Endothelial cell of umbilical vein (primary cell): ENCODE measurements around the gene LDB3. TPM values are rescaled to one million over a fixed set of nuclear protein-coding genes. Genes with fewer than 3 reads are reported as not detected.

Experiments
- BruUV-seq: library from RNA; stranded (reverse); fragments of 400-500 nt; replicated peaks from 2 replicates; lab custom pipeline; 2021; lab: Mats Ljungman, UMichigan
- CTCF ChIA-PET: fragments of 300-600, 350-600 bp; sonication (Branson Sonifier 250); formaldehyde crosslinking; loops from one replicate; lab custom pipeline; 2021; ENCODE audit warnings: antibody characterized with exemption, inconsistent platforms; lab: Charles Lee
- POLR2A ChIA-PET: fragments of 300-600, 350-600 bp; sonication (Branson Sonifier 250); formaldehyde crosslinking; loops from one replicate; lab custom pipeline; 2021; ENCODE audit warnings: antibody characterized with exemption, inconsistent platforms; lab: Charles Lee
- DNase-seq: peaks from one replicate; pipeline ENCODE4 v3.0.0-alpha.2; 2011; ENCODE audit warnings: low read depth, low spot score
- FAIRE-seq: peaks from 2 replicates; lab custom pipeline; 2011; peaks lifted over from hg19 to GRCh38; lab: Jason Lieb, UNC
- H2AFZ ChIP-seq: 2 replicates; pipeline ENCODE4 v1.6.0; 2012; ENCODE audit warnings: low read depth, low read length, control low read depth, inconsistent platforms
- H3K27ac ChIP-seq: 2 replicates; pipeline ENCODE4 v1.5.1; 2011; ENCODE audit warnings: low read depth, mild to moderate bottlenecking, control low read depth, low read length, moderate library complexity; ENCODE audit not compliant: insufficient read depth
- H3K27me3 ChIP-seq, 2 experiments: 2 replicates each; pipeline versions ENCODE4 v1.6.0 to v1.6.1; 2011; ENCODE audit warnings: low read length in 2 of 2, mixed read lengths in 1 of 2; ENCODE audit not compliant: control insufficient read depth in 2 of 2, insufficient read depth in 2 of 2
- H3K36me3 ChIP-seq, 2 experiments: 2 replicates in 1 of 2; 3 replicates in 1 of 2; pipeline ENCODE4 v1.5.1; 2011; ENCODE audit warnings: low read length in 2 of 2, mild to moderate bottlenecking in 1 of 2, moderate library complexity in 1 of 2; ENCODE audit not compliant: control insufficient read depth in 2 of 2, insufficient read depth in 2 of 2; ENCODE audit errors: extremely low read depth in 1 of 2
- H3K4me1 ChIP-seq: 3 replicates; pipeline ENCODE4 v1.5.1; 2011; ENCODE audit warnings: mild to moderate bottlenecking, low read length; ENCODE audit not compliant: control insufficient read depth, insufficient read depth; ENCODE audit errors: extremely low read depth
- H3K4me2 ChIP-seq: 2 replicates; pipeline ENCODE4 v1.6.1; 2011; ENCODE audit warnings: low read length, control low read depth, mixed read lengths; ENCODE audit not compliant: insufficient read depth
- H3K4me3 ChIP-seq, 3 experiments: fragments of 200-600 bp in 1 of 3; sonication (generic), shearing (Covaris generic) in 1 of 3; replicated peaks in 1 of 3; 2 replicates each; pipeline ENCODE4 v1.5.1; 2011 to 2016; ENCODE audit warnings: control low read depth in 3 of 3, low read length in 3 of 3, mild to moderate bottlenecking in 2 of 3, inconsistent platforms in 1 of 3, low read depth in 1 of 3, moderate library complexity in 1 of 3; ENCODE audit not compliant: insufficient read depth in 1 of 3
- H3K79me2 ChIP-seq: 2 replicates; pipeline ENCODE4 v1.6.0; 2012; ENCODE audit warnings: low read length, inconsistent platforms; ENCODE audit not compliant: control insufficient read depth, insufficient read depth
- H3K9ac ChIP-seq: replicated peaks from 2 replicates; pipeline ENCODE3; 2011; ENCODE audit warnings: low read length, control low read depth; ENCODE audit not compliant: insufficient read depth; ENCODE audit errors: extremely low read depth
- H3K9me1 ChIP-seq: replicated peaks from 3 replicates; pipeline ENCODE4 v1.6.0; 2011; ENCODE audit warnings: mild to moderate bottlenecking, low read length; ENCODE audit not compliant: control insufficient read depth, insufficient read depth; ENCODE audit errors: extremely low read depth
- H3K9me3 ChIP-seq: replicated peaks from 2 replicates; pipeline ENCODE4 v1.5.1; 2012; ENCODE audit warnings: low read length, inconsistent platforms; ENCODE audit not compliant: control insufficient read depth, insufficient read depth
- H4K20me1 ChIP-seq: replicated peaks from 2 replicates; pipeline ENCODE3; 2011; ENCODE audit warnings: mild to moderate bottlenecking, low read length; ENCODE audit not compliant: control insufficient read depth, insufficient read depth; ENCODE audit errors: extremely low read depth
- EZH2 ChIP-seq: IDR thresholded peaks from 2 replicates; pipeline ENCODE4 v1.6.1; 2012; ENCODE audit warnings: borderline replicate concordance, low read depth, mild to moderate bottlenecking, moderate library complexity, low read length, inconsistent platforms; ENCODE audit not compliant: severe bottlenecking
- GATA2 ChIP-seq: IDR thresholded peaks from 2 replicates; pipeline ENCODE4 v1.7.0; 2011; ENCODE audit warnings: low read depth, mild to moderate bottlenecking, moderate library complexity, mixed read lengths, low read length; ENCODE audit not compliant: insufficient read length, insufficient read depth
- POLR2A ChIP-seq: IDR thresholded peaks from 2 replicates; pipeline ENCODE4 v1.6.1; 2012; ENCODE audit warnings: low read depth, mild to moderate bottlenecking, control low read depth, low read length
- dilution Hi-C: fragments of 300-500 bp; cut with MboI; formaldehyde crosslinking; loops from one replicate; pipeline ENCODE4 v1.15.0; 2019; ENCODE audit warnings: low sequenced_read_pairs; ENCODE audit not compliant: extremely low pct_ligation_motif_present
- intact Hi-C: fragments of 100-400 bp; cut with micrococcal nuclease; formaldehyde crosslinking; loops from one replicate; pipeline ENCODE4 v1.10.0; 2022
- polyA plus RNA-seq, 4 experiments: library from polyadenylated mRNA; depleted of rRNA in 3 of 4; stranded (reverse) in 3 of 4; unstranded in 1 of 4; fragments of >200 nt; gene quantifications; 2 replicates each; pipeline versions ENCODE4 v1.2.1 to v1.2.3, GENCODE V29; 2011 to 2012; ENCODE audit warnings: missing spikeins in 1 of 4
- total RNA-seq: library from RNA; stranded (reverse); gene quantifications from 2 replicates; pipeline ENCODE4 v1.2.3, GENCODE V29; 2021

The LDB3 gene
- total and polyA plus RNA-seq, 2 donors (not counting 3 experiments of a cell fraction or from before 2014, with no cell fraction given) = not detected

DNA sequence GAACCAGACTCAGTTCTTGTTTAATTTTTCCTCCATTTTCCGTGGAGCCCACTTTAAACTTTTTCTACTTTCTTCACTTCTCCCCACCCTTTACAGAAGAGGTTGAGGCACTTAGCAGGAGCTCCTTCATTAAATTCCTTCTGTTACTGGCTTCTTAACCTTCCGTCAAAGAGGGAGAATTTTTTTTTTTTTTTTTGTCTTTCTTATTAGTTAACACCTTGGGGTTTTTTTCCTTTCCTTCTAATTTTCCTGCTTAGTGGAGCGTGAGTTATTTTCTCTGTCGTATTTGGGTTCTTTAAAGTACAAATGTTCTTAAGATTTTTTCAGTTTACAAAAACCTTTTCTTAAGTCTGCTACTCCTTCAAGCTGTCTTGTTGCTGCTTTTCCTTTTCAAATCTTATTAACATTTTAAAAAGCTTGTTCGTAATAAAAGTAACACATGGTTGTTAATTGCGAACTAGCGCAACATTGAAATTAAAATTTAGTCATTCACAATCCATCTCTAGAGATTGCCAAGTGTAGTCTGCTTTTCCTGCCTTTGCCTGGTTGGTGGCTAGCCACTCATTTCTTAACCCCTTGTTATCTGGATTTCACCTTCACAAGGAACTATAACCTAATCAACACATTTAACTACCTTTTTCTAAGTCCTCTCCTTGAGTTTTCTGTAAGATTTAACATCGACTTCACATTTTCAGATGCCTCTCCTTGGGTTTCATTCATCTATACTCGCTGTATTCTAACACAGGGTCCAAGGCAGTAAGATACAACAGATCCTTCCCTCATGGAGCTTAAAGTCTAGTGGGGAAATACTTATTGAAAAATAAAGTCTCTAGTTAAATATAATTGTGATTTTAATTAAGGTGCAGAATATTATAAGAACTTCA lies 90.1 kb downstream of the LDB3 start:
- Histone ChIP-seq H3K9me3 (no peaks in the 10 kb centered on the region), H4K20me1 (peaks cover 7% of the 10 kb centered on the region), H3K4me2 (no peak overlapping the region), H3K4me1 (peaks cover 3% of the 10 kb centered on the region), H3K36me3 (no peaks in the 10 kb centered on the region), H3K27me3 (peaks cover 70 to 91% of the 10 kb centered on the region in 2 experiments), H3K4me3 (no peak overlapping the region), H3K9me1 (no peaks in the 10 kb centered on the region), H3K9ac (no peak overlapping the region), H2AFZ (no peak overlapping the region), H3K27ac (no peak overlapping the region), H3K79me2 (no peaks in the 10 kb centered on the region)
- TF ChIP-seq GATA2 (no peak), EZH2 (peak; percentile 63)
- CTCF ChIA-PET = interaction anchor here (0.7 to 2.5 kb wide), 6 partner anchors 8 to 230 kb away, joined by 3 to 7 read pairs (median 4); no protein-coding TSS in a partner anchor
- intact Hi-C loops (no loop called here), dilution Hi-C loops (no loop called here)
- DNase-seq (no peak), FAIRE-seq (no peak)
- POLR2A ChIA-PET = no interaction called here
- no TSS peak for BruUV-seq

DNA sequence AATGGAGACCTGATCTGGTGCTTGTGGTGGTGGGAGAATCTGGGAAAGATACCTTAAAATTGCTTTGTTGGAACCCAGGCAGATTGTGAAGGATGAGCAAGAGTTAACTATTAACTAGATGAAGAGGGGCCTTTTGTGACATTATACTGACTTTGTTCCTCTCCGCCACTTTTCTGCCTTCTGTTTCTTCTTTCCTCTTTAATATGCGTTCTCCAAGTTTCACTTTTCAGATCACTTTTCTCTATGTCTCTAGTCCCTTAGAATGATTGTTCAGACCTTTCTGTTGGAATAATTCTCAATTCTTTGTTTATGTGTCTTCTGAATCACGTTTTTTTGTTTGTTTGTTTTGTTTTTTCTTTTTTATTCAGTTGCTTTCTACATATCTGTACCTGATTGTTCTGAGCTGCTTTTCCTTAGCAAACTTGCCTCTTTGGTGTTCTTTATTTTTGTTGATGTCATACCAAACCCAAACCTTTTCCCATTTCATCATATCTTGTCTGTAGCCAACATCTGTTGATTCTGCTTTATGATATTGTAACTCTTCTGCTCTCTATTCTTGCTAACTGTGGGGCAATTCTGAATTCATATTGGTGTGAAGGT lies 90.9 kb downstream of the LDB3 start:
- H3K27ac ChIP-seq = no peak overlapping the region

More for the DNA sequence above, 90.9 kb downstream of the LDB3 start:
- Histone ChIP-seq H3K4me2 (no peak overlapping the region), H2AFZ (no peak overlapping the region), H3K9ac (no peak overlapping the region), H3K9me3 (no peaks in the 10 kb centered on the region), H3K79me2 (no peaks in the 10 kb centered on the region), H4K20me1 (peaks cover 5% of the 10 kb centered on the region), H3K4me3 (no peak overlapping the region), H3K4me1 (peaks cover 3% of the 10 kb centered on the region), H3K36me3 (no peaks in the 10 kb centered on the region), H3K27me3 (peaks cover 63 to 86% of the 10 kb centered on the region in 2 experiments), H3K9me1 (no peaks in the 10 kb centered on the region)
- BruUV-seq = no TSS peak
- intact Hi-C loops (no loop called here), dilution Hi-C loops (no loop called here)
- FAIRE-seq (no peak), DNase-seq (no peak)
- POLR2A ChIA-PET = no interaction called here
- CTCF ChIA-PET = interaction anchor here (1.0 kb wide), 1 partner anchor 104 kb away, joined by 3 read pairs; no protein-coding TSS in a partner anchor
- TF ChIP-seq EZH2 (peak; percentile 46), POLR2A (no peak)
